ENCODE measurements around the gene AHNAK. TPM values are rescaled to one million over a fixed set of nuclear protein-coding genes. Genes with fewer than 3 reads are reported as not detected.
A peak's percentile ranks its signal among the peaks of the same experiment; 100 is the strongest.
"Not testable (repeated sequence)": the region's sequence is repeated elsewhere in the genome, so short reads cannot be mapped to it uniquely, and the experiment has no call there.

Gene AHNAK
- total RNA-seq, 1 experiment from 2014 or later: 73.0 TPM

DNA sequence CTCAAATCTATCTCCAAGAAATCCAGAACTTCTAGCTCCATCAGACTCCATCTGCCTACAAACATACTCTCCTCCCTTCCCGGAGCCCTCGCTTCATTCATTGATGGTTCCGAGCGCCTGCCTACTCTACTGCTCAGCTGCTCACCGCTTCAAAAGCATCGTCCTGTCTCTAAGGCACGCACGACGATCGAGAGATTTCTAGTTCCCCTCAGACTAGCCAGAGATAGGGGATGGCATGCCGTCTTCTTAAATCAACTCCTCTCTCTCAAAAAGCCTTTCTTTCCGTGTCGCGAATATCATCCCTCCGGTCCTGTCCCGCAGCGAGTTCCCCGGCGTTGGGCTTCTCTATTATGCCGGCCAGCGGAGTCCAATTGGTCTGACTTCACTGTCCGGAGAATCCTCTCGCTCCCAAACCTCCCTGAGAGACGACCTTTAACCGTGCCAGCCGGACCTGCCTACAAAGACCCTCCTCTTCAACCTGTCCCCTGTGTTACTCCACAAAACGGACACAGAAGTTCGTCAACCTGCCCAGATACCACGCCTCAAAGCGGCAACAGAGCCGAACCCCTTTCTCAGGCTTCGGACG lies 26.5 kb upstream of the AHNAK start:
- BruUV-seq (replicated peaks): TSS peak; percentile 87
- Histone ChIP-seq H3K9me3 (ENCODE audit: low read depth, low read length, poor library complexity, severe bottlenecking) (no peaks in the 10 kb centered on the region), H3K27ac (ENCODE audit: low read depth, low read length, poor library complexity, severe bottlenecking) (peak overlapping the region; percentile 83), H3K36me3 (ENCODE audit: insufficient read depth, low read length, poor library complexity, severe bottlenecking) (peaks cover 61% of the 10 kb centered on the region), H3K4me3 (ENCODE audit: low read depth, low read length, poor library complexity, severe bottlenecking) (peak overlapping the region; percentile 65), H3K4me1 (ENCODE audit: insufficient read depth, low read length, poor library complexity, severe bottlenecking) (peaks cover 31% of the 10 kb centered on the region), H3K27me3 (replicated peaks; ENCODE audit: insufficient read depth, low read depth, low read length, poor library complexity) (no peaks in the 10 kb centered on the region)
- TF ChIP-seq CTCF (conservative IDR thresholded peaks at IDR 0.05; ENCODE audit: low read depth, low read length) (no peak), EZH2 (IDR thresholded peaks at IDR 0.05; ENCODE audit: borderline replicate concordance, low read depth, low read length, poor library complexity, severe bottlenecking) (no peak)
- peak; percentile 37 for DNase-seq (ENCODE audit: low spot score)
- ChIA-PET POLR2A (ENCODE audit: low non-redundant PET) (interaction anchor here (0.7 to 1.8 kb wide), 5 partner anchors 18 to 1132 kb away, joined by 3 to 16 read pairs (median 4); partner anchors contain the start of genes C11orf98, CSKMT and TUT1), CTCF (interaction anchor here (0.6 to 1.4 kb wide), 8 partner anchors 13 to 214 kb away, joined by 3 to 9 read pairs (median 4); partner anchors contain the start of gene TUT1)
- intact Hi-C loops (cut with micrococcal nuclease; ENCODE audit: unreplicated experiment): no loop called here

- Histone ChIP-seq H3K27ac (ENCODE audit: low read depth, low read length, poor library complexity, severe bottlenecking) (peak overlapping the region; percentile 83), H3K36me3 (ENCODE audit: insufficient read depth, low read length, poor library complexity, severe bottlenecking) (peaks cover 64% of the 10 kb centered on the region)
Observed at GRCh38 chr11:62572431-62572830, 25.8 kb upstream of the AHNAK start.

GRCh38 chr11:62571493-62571892 lies 24.9 kb upstream of the AHNAK start:
- BruUV-seq (replicated peaks); CTCF ChIA-PET; H3K27me3 ChIP-seq (replicated peaks; ENCODE audit: insufficient read depth, low read depth, low read length, poor library complexity); H3K9me3 ChIP-seq (ENCODE audit: low read depth, low read length, poor library complexity, severe bottlenecking); intact Hi-C loops (cut with micrococcal nuclease; ENCODE audit: unreplicated experiment); DNase-seq (ENCODE audit: low spot score): not testable (repeated sequence)
- POLR2A ChIA-PET (ENCODE audit: low non-redundant PET): interaction anchor here (0.6 to 1.0 kb wide), 3 partner anchors 11 to 261 kb away, joined by 3 to 4 read pairs (median 3); partner anchors contain the start of genes C11orf98 and CSKMT
- peak overlapping the region; percentile 83 for H3K27ac ChIP-seq (ENCODE audit: low read depth, low read length, poor library complexity, severe bottlenecking)
- H3K36me3 ChIP-seq (ENCODE audit: insufficient read depth, low read length, poor library complexity, severe bottlenecking): peaks cover 71% of the 10 kb centered on the region
- peak overlapping the region; percentile 65 for H3K4me3 ChIP-seq (ENCODE audit: low read depth, low read length, poor library complexity, severe bottlenecking)
- H3K4me1 ChIP-seq (ENCODE audit: insufficient read depth, low read length, poor library complexity, severe bottlenecking): peaks cover 31% of the 10 kb centered on the region

More at GRCh38 chr11:62572431-62572830, 25.8 kb upstream of the AHNAK start:
- no TSS peak for BruUV-seq (replicated peaks)
- TF ChIP-seq EZH2 (IDR thresholded peaks at IDR 0.05; ENCODE audit: borderline replicate concordance, low read depth, low read length, poor library complexity, severe bottlenecking): no peak
- TF ChIP-seq CTCF (conservative IDR thresholded peaks at IDR 0.05; ENCODE audit: low read depth, low read length): no peak
- H3K4me3 ChIP-seq (ENCODE audit: low read depth, low read length, poor library complexity, severe bottlenecking): peak overlapping the region; percentile 65
- POLR2A ChIA-PET (ENCODE audit: low non-redundant PET): no interaction called here
- DNase-seq (ENCODE audit: low spot score): no peak
- intact Hi-C loops (cut with micrococcal nuclease; ENCODE audit: unreplicated experiment): no loop called here
- H3K4me1 ChIP-seq (ENCODE audit: insufficient read depth, low read length, poor library complexity, severe bottlenecking): peaks cover 31% of the 10 kb centered on the region
- CTCF ChIA-PET: interaction anchor here (0.6 to 1.0 kb wide), 2 partner anchors 46 to 148 kb away, joined by 3 to 4 read pairs; no protein-coding TSS in a partner anchor
- no peaks in the 10 kb centered on the region for H3K9me3 ChIP-seq (ENCODE audit: low read depth, low read length, poor library complexity, severe bottlenecking)
- H3K27me3 ChIP-seq (replicated peaks; ENCODE audit: insufficient read depth, low read depth, low read length, poor library complexity): no peaks in the 10 kb centered on the region

- POLR2A ChIA-PET (ENCODE audit: low non-redundant PET): interaction anchor here (0.7 to 1.0 kb wide), 2 partner anchors 11 to 94 kb away, joined by 3 to 4 read pairs; partner anchors contain the start of genes C11orf98 and CSKMT
- Histone ChIP-seq H3K27ac (ENCODE audit: low read depth, low read length, poor library complexity, severe bottlenecking) (peak overlapping the region; percentile 83), H3K4me1 (ENCODE audit: insufficient read depth, low read length, poor library complexity, severe bottlenecking) (peaks cover 35% of the 10 kb centered on the region), H3K36me3 (ENCODE audit: insufficient read depth, low read length, poor library complexity, severe bottlenecking) (peaks cover 71% of the 10 kb centered on the region)
- DNase-seq (ENCODE audit: low spot score); BruUV-seq (replicated peaks); H3K4me3 ChIP-seq (ENCODE audit: low read depth, low read length, poor library complexity, severe bottlenecking); intact Hi-C loops (cut with micrococcal nuclease; ENCODE audit: unreplicated experiment); H3K27me3 ChIP-seq (replicated peaks; ENCODE audit: insufficient read depth, low read depth, low read length, poor library complexity); CTCF ChIA-PET; H3K9me3 ChIP-seq (ENCODE audit: low read depth, low read length, poor library complexity, severe bottlenecking): not testable (repeated sequence)
Observed at GRCh38 chr11:62570903-62571302, 24.3 kb upstream of the AHNAK start.

All from A673 (cell line).